OCI-LY3 (cell line): ENCODE measurements around the gene TMEM151A.
A peak's percentile ranks its signal among the peaks of the same experiment; 100 is the strongest.

Experiments
- H2AFZ ChIP-seq: fragments of 200-600, 300-600 bp; shearing (Covaris generic); 2 replicates; pipeline ENCODE4 v1.6.0; 2014; ENCODE audit warnings: antibody characterized with exemption, low read depth, low read length
- H3K27ac ChIP-seq: fragments of 200-600, 300-600 bp; sonication (generic); 2 replicates; pipeline ENCODE4 v1.5.1; 2014; ENCODE audit warnings: mild to moderate bottlenecking, low read length, moderate library complexity, mixed read lengths
- H3K27me3 ChIP-seq: fragments of 200-600, 300-600 bp; sonication (generic); 2 replicates; pipeline ENCODE4 v1.6.1; 2014; ENCODE audit warnings: low read depth, low read length, mixed read lengths
- H3K36me3 ChIP-seq: fragments of 200-600, 300-600 bp; sonication (generic); replicated peaks from 2 replicates; pipeline ENCODE3; 2014; ENCODE audit warnings: low read depth, low read length, mixed read lengths
- H3K4me1 ChIP-seq: fragments of 300-600, 200-600 bp; sonication (generic); 2 replicates; pipeline ENCODE4 v1.6.1; 2014; ENCODE audit warnings: low read length, mixed read lengths
- H3K4me2 ChIP-seq: fragments of 200-600, 300-600 bp; sonication (generic); 2 replicates; pipeline ENCODE4 v1.6.1; 2014; ENCODE audit warnings: low read length, mixed read lengths
- H3K4me3 ChIP-seq: fragments of 300-600, 200-600 bp; sonication (generic); 2 replicates; pipeline ENCODE4 v1.5.1; 2014; ENCODE audit warnings: antibody characterized with exemption, mild to moderate bottlenecking, low read length, moderate library complexity
- H3K79me2 ChIP-seq: fragments of 300-600, 200-600 bp; shearing (Covaris generic); 2 replicates; pipeline ENCODE4 v1.6.1; 2014; ENCODE audit warnings: mild to moderate bottlenecking, low read length, mixed read lengths
- H3K9ac ChIP-seq: fragments of 300-600, 200-600 bp; shearing (Covaris generic); 2 replicates; pipeline ENCODE4 v1.6.0; 2014; ENCODE audit warnings: mild to moderate bottlenecking, low read length, moderate library complexity
- H3K9me3 ChIP-seq: fragments of 200-600, 300-600 bp; shearing (Covaris generic); 2 replicates; pipeline ENCODE4 v1.6.1; 2014; ENCODE audit warnings: low read length, mixed read lengths; ENCODE audit not compliant: insufficient read depth
- H4K20me1 ChIP-seq: fragments of 200-600, 300-600 bp; sonication (generic); 2 replicates; pipeline ENCODE4 v1.6.1; 2016; ENCODE audit warnings: low read length, mixed read lengths; ENCODE audit not compliant: insufficient read depth
- EZH2phosphoT487 ChIP-seq: fragments of 200-600 bp; shearing (Covaris generic); IDR thresholded peaks from 2 replicates; pipeline ENCODE4 v1.6.1; 2018; ENCODE audit warnings: antibody characterized with exemption, mixed run types, low read depth
- TF ChIP-seq, protein P1 (sequence below): fragments of 200-600, 300-600 bp; sonication (generic); IDR thresholded peaks from 2 replicates; pipeline ENCODE4 v1.5.1; 2014; ENCODE audit warnings: antibody characterized with exemption, low read length, low read depth

Gene TMEM151A

DNA sequence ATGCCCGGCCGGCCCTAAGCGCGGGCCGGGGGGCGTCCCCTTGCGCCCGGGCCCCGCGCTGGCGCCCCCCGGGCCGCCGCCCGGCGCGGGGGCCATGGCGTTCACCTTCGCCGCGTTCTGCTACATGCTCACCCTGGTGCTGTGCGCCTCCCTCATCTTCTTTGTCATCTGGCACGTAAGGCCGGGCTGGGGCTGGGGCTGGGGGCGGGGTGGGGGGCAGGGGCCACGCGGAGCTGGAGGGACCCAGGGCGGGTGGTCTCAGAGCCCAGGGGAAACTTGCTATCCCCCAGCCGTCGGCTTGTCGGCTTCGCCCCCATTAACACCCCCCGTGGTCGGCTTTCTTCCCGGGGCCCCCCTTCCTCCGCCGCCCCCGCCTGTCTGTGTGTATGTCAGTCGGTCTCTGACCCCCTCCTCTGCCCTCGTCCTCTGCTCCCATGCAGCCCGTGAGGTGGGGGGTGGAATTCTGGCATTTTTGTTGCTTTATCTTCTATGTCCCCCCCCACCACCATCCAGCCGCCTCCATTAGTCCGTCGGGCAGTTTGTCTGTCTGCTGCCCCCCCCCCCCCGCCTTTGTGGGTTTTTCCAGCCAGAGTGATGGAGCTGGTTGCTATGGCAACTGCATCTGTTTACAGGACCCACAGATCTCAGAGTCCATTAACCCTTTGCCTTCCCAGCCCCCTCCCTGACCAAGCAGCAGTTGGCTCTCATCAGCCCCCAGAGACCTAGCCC is 13.2 kb upstream of the TMEM151A start:
- Histone ChIP-seq H3K9me3 (no peaks in the 10 kb centered on the region), H3K4me3 (peak overlapping the region; percentile 63), H3K79me2 (no peaks in the 10 kb centered on the region), H4K20me1 (peaks cover 6% of the 10 kb centered on the region; the same call in 1 of the 2 replicates), H3K4me1 (peaks cover 19% of the 10 kb centered on the region), H2AFZ (no peak overlapping the region), H3K36me3 (peaks cover 17% of the 10 kb centered on the region), H3K9ac (no peak overlapping the region), H3K4me2 (peak overlapping the region; percentile 65), H3K27ac (no peak overlapping the region), H3K27me3 (no peaks in the 10 kb centered on the region)
- TF ChIP-seq EZH2phosphoT487 = no peak
- TF ChIP-seq, protein P1, sequence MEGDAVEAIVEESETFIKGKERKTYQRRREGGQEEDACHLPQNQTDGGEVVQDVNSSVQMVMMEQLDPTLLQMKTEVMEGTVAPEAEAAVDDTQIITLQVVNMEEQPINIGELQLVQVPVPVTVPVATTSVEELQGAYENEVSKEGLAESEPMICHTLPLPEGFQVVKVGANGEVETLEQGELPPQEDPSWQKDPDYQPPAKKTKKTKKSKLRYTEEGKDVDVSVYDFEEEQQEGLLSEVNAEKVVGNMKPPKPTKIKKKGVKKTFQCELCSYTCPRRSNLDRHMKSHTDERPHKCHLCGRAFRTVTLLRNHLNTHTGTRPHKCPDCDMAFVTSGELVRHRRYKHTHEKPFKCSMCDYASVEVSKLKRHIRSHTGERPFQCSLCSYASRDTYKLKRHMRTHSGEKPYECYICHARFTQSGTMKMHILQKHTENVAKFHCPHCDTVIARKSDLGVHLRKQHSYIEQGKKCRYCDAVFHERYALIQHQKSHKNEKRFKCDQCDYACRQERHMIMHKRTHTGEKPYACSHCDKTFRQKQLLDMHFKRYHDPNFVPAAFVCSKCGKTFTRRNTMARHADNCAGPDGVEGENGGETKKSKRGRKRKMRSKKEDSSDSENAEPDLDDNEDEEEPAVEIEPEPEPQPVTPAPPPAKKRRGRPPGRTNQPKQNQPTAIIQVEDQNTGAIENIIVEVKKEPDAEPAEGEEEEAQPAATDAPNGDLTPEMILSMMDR = no peak

DNA sequence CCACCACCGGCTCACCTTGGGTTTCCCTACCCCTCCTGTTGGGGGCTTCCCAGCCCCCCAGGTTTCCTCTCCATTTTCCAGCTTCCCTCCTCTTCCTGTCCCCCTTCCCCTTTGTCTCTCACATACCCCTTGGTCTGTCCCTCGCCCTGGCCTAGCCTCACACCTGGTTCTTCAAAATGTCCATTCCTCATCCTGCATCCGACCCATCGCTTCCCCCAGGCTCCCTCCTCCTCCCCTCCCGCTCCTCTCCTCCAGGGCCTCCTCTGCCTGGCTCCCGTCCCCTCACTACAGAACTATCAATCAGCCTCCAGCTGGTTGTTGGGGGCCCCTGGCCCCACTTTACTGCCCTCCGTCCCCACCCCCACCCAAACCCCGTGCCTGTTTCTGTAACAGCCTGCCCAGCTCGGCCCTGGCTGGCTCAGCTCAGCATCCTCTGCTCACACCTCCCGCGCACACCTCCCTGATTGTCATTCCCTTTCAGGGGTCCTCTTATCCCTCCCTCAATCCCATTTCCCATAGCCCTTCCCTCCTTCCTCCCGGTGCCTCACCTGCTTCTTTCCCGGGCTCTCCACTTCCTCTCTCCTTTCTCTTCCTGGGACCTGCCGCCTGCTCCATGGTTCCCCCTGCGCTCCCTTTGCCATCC is 12.5 kb upstream of the TMEM151A start:
- Histone ChIP-seq H4K20me1 (peaks cover 6% of the 10 kb centered on the region; the same call in 1 of the 2 replicates), H3K36me3 (peaks cover 13% of the 10 kb centered on the region), H3K4me1 (peaks cover 24% of the 10 kb centered on the region), H2AFZ (no peak overlapping the region), H3K9ac (no peak overlapping the region), H3K4me2 (no peak overlapping the region), H3K9me3 (no peaks in the 10 kb centered on the region), H3K4me3 (no peak overlapping the region), H3K27ac (no peak overlapping the region), H3K79me2 (no peaks in the 10 kb centered on the region), H3K27me3 (no peaks in the 10 kb centered on the region)
- TF ChIP-seq EZH2phosphoT487 = no peak
- TF ChIP-seq, protein P1 = no peak

DNA sequence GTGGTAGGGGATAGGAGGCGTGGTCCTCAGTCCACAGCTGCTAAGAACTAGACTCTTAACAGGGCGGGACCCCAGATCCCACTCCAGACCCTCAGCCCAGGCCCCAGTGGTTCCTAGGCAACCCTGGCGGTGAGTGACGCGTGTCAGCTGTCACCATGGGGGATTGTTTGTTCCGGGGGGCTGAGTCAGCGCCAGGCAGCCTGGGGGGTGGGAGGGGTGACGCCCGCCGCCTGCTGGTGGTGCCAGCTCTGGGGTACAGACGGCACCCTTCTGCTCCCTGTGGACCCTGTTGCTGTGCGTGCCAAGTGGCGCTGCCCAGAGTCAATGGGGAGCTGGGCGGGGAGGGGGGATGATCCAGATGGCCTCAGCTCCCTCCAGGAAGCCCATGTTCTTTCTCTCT is 11.3 kb upstream of the TMEM151A start:
- Histone ChIP-seq H3K36me3 (peaks cover 10% of the 10 kb centered on the region), H3K4me3 (no peak overlapping the region), H3K9me3 (no peaks in the 10 kb centered on the region), H2AFZ (no peak overlapping the region), H3K27me3 (no peaks in the 10 kb centered on the region), H3K79me2 (no peaks in the 10 kb centered on the region), H3K4me1 (peaks cover 37% of the 10 kb centered on the region), H3K4me2 (no peak overlapping the region), H4K20me1 (peaks cover 3% of the 10 kb centered on the region; the same call in 1 of the 2 replicates), H3K27ac (no peak overlapping the region), H3K9ac (no peak overlapping the region)
- no peak for TF ChIP-seq EZH2phosphoT487
- TF ChIP-seq, protein P1 = no peak

DNA sequence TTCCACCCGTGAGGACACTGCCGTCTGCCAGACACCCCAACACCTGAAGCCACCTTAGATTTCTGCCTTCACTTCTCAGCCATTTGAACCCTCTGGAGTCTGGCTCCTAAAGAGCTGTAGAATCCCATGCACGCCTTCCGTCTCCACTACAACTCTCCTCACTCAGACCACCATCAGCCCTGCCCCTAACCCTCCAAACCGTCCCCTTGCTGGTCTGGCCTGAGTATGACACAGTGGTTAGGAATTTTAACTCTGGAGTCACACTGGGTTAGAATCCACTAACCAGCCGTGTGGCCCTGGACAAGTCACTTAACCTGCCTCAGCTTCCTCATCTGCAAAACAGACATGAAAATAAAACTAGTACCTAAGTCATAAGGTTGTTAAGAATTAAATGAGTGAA is 10.7 kb upstream of the TMEM151A start:
- Histone ChIP-seq H3K4me1 (peaks cover 37% of the 10 kb centered on the region), H3K4me2 (no peak overlapping the region), H3K9ac (no peak overlapping the region), H2AFZ (no peak overlapping the region), H3K36me3 (peaks cover 15% of the 10 kb centered on the region), H3K9me3 (no peaks in the 10 kb centered on the region), H3K27ac (no peak overlapping the region), H3K27me3 (no peaks in the 10 kb centered on the region), H3K4me3 (no peak overlapping the region), H3K79me2 (no peaks in the 10 kb centered on the region), H4K20me1 (peaks cover 3% of the 10 kb centered on the region; the same call in 1 of the 2 replicates)
- TF ChIP-seq, protein P1 = no peak
- TF ChIP-seq EZH2phosphoT487 = no peak
